HT-29 (cell line): Measurements from ENCODE around the gene SBDS. TPM values are rescaled to one million over a fixed set of nuclear protein-coding genes. Genes with fewer than 3 reads are reported as not detected.
A peak's percentile ranks its signal among the peaks of the same experiment; 100 is the strongest.
"Not testable (repeated sequence)": the region's sequence is repeated elsewhere in the genome, so short reads cannot be mapped to it uniquely, and the experiment has no call there.

Source experiments
- DNase-seq: peaks from one replicate; pipeline ENCODE4 v3.0.0-alpha.2; 2015; ENCODE audit warnings: low spot score
- total RNA-seq: library from RNA; depleted of rRNA; stranded (reverse); fragments of >200 nt; shearing (Covaris generic); gene quantifications from 2 replicates; pipeline ENCODE4 v1.2.3, GENCODE V29; 2014; rRNA removed

The SBDS gene
- total RNA-seq: 58.4 and 63.7 TPM in 2 replicates

DNA sequence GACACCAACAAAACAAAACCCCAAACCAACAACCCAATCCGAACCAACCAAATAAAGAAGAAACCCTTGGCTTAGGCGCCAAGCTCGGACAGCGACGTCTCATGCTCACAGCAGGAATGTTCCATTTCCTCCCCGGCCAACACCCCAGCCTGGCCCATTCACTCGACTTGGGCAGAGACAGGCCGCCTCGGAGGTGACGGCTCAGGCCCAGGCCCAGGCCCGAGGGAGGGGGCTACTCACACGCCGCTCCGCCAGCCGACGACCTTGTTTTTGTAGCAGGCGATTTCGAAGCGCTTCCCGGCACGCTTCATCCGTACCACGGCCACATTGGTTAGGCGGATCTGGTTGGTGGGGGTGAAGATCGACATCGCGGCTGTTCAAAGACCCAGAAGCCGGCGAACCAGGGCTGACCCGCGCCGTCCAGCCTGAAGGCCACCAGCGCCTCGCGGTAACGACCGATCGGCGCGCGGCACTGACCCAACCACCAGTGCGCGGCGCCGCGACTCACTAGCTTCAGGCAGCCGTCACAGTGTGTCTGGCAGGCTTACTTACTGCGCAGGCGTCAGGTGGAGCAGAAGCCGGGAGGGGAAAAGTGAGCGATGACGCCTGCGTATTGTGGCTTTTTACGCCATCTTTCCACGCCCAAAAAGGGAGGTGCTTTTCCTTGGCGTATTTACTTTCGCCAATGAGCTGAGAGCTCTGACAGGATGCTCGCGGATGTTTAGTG, at the start of gene SBDS:
SBDS (minus strand) TSS at position 537 of the 727 bp plus-strand sequence; CDS start at position 368, 169 bp downstream.
- peak; percentile 100 for DNase-seq

DNA sequence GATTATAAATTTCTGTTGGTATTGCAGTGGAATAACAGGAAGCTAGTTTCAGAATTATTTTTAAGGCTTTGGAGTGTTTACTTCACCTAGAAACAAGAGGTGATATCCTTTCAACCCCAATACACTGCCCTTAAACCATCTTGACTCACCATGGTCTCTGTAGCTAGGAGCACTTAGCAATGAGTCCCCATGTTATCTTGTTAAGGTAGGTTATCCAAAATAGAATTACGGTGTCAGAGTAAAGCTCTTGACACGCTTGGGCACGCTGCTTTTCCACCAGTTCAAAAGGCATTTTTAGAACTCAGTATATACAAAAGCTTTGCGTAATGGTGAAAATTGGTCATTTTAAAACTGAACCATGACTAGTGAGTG, 48.2 kb upstream of the SBDS start:
- not testable (repeated sequence) for DNase-seq

DNA sequence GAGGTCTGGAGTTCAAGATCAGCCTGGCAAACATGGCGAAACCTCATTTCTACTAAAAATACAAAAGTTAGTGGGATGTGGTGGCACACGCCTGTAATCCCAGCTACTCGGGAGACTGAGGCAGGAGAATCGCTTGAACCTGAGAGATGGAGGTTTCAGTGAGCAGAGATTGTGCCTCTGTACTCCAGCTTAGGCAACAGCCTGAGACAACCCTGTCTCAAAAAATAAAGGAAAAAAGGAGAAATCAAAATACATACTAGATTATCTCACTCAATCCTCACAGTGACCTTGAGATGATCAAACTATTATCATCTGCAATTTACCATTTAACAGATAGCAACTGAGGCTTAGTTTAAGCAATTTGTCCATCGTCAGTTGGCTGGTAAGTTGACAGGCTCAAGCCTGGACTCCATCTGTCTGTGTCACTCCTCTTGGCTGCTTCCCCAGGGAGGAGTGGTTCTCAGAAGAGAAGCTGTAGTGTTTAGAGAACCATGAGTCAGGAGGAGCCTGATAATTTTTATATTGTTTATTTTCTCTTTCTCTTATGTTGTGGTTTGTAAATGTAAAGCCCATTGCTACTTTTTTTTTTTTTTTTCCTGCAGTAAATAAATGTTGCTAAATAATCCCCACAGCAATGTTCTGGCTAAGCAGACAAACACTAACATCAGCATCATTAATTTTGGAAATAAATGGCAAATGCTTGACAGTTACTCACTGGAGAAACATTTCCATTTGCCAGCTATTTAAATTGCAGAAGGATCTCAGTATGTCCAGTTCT, 47.6 kb upstream of the SBDS start:
- DNase-seq: peak; percentile 16

DNA sequence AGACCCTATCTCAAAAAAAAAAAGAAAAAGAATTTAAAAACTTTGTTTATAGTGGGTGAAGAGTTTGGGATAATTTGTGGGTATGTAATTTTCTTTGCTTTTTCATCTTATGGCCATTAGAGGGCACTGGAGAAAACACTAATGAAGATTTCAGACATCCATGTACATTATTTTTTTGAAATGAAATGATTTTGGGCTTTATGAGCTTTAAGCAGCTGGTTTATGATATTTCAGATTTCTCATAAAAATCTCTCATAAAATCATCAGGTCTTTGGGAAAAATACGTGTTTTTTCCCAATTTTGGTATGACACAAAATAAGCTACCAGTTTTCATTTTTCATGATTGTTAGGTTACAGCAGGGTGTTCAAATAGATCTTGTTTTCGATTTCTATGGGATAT, 45.4 kb upstream of the SBDS start:
- peak; percentile 15 for DNase-seq

DNA sequence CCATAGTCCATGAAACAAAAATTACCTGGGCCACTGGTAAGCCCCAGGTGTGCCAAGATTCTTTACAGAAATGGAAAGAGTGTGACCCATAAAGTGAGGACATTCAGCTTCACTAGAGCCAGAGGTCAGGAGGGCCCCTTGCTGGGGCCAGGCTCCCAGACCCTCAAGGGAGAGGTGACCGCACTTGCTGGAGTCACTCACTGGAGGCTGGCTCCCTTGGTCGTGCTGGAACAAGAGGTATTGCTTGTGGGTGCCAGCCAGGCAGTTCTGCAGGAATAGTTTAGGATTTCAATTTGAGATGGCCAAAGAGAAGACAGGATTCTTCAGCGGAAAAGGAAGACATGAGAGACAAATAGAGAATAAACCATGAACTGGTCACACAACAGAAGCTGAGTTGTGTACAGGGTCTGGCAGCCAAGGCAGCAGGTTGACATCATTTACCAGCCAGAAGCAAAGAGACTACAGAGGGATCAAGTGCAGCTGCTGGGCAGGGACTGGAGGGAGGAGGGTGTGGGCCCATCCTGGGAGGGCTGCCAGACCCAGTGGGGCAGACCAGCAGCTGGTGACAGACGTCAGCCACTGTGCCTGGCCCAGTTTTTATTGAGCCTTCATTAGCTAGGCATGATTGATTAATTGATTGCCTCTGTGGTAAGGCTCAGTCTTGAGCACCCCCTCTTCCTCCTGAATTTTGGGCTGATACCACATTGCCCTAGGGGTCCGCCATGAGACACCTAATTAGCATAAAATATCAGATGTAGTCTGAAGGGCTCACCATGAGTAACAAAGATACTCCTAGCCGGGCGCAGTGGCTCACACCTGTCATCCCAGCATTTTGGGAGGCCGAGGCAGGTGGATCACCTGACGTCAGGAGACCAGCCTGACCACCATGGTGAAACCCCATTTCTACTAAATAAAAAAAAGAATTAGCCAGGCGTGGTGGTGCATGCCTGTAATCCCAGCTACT, 41.3 kb upstream of the SBDS start:
- DNase-seq: not testable (repeated sequence)

DNA sequence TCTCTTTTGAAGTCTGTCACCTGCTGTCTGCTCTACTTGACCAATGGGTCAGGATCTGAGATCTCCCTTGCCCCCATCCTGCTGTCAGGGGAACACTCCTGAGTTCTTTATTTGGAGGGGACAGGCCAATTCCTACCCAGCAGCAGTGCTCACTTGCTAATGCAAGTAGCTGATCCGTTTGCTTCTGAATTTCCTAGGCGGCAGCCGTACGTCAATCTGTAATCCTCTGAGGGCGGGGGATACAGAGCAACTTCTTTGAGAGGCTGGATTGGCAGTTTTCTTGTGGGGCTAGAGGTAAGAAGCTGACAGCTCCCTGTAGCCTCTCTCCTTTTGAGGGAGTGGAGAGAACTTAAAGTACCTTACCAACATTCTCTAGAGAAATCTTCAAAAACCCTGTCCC, 37.9 kb upstream of the SBDS start:
- DNase-seq: no peak

DNA sequence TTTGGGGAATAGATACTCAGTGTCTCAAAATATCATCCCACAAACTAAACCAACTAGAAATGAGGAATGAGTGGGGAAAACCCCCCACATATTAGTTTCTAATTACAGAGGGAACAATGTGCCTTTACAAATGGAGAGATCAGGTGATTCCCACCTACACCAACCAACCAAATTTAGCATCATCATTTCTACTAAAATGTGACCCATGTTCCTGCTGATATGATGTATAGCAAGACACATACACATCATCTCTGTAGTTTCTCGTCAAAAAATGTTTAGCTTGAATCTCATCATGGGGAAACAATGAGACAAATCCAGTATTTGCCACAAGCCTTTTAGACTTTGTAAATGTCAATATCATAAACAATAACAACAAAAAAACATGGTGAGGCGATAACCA, 36.3 kb upstream of the SBDS start:
- not testable (repeated sequence) for DNase-seq

DNA sequence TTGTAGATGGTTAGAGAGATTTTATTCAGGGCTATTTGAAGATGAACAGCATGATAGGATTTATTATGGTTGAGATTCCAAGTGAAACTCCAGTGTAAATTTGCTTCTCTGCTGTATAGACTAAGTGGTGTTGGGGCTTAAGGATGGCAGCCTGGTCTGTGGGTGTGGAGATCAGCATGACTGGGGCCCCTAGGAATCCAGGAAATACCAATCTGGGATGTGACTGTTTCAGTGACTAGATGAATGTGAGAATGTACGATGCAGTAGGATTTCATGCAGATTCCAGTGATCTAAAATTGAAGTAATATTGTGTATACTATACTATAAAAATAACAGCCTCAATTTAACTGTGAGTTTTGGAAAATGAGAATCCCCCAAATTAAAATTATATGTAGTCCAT, 30.1 kb upstream of the SBDS start:
- DNase-seq: not testable (repeated sequence)

DNA sequence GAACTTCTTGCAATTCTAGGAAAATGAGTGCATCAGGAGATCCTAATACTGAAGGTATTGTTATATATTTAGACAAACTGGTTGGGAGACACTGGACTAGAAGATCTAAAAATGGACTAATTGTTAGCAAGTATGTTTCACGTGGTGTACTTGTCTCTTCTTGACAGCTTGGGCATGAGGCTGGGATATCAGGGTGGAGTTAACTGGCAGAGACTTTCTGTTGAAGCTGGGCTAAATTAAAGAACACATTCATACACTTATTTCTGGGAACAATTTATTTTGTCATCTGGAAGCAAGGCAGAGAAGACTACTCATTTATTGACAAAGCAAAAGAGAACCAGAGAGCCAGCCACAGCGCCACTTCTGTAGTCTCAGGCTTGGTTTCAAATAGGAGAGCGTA, 27.1 kb upstream of the SBDS start:
- no peak for DNase-seq

DNA sequence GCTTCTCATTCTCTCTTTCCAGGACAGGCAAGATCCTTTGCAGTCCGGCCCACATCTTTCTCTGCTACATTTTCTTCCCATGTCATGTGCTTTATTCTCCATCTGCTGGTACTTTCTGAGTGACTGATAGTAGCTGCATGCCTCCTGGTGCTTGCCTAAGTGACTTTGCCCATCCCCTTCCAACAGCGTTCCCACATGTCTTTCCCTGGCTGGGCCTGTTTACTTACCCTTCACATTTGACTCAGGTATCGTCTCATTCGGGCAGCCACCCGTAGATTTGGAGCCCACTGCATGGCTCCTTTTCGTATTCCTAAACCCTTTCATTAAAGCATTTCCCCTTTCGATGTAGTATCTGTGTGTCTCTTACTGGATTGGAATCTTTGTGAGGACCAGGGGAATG, 25.9 kb upstream of the SBDS start:
- no peak for DNase-seq

DNA sequence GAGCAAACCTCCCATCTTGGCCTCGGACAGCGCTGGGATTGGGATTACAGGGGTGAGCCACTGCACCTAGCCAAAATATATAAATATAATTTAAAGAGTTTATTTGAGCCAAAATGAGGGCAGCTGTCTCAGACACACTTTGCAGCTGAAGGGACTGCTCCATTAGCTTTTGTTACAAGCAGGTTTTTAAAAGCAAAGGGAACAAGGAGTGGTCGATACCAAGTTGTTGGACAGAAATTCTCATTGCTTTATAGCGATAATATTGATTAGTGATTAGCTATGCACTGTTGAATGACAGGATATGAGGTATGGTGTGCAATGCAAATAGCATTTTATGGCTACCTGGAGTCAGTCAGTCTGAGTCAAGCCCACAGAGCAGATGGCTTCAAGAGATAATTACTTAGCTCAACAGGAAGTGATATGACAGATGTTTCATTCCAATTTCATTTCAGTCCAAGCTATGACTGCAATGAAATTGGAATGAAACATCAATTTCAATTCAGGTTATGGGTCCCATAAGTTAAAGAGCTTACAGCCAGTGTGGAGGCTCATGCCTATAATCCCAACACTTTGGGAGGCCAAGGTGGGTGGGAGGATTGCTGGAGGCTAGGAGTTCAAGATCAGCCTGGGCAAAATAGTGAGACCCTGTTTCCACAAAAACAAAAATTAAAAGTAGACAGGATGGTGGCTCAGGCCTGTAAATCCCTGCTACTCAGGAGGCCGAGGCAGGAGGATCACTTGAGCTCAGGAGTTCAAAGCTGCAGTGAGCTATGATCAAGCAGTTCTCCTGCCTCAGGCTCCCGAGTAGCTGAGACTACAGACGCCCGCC, 24.4 kb upstream of the SBDS start:
- DNase-seq: no peak

DNA sequence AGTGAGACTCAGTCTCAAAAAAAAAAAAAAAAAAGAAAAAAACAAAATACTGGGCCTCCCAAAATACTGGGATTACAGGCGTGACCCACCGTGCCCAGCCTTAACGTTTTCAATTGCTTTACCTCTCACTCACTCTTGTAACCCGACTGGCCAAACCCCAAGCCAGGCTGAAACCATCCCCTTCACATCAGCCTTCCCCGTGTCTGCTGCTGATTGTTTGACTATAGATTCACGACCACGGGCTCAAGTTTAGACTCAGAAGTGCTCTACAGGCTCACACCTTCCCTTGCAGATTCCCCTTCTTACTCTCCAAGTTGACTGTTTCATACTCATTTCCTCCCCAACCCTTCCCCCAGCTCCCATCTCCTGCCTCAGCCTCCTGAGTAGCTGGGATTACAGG, 23.6 kb upstream of the SBDS start:
- no peak for DNase-seq

DNA sequence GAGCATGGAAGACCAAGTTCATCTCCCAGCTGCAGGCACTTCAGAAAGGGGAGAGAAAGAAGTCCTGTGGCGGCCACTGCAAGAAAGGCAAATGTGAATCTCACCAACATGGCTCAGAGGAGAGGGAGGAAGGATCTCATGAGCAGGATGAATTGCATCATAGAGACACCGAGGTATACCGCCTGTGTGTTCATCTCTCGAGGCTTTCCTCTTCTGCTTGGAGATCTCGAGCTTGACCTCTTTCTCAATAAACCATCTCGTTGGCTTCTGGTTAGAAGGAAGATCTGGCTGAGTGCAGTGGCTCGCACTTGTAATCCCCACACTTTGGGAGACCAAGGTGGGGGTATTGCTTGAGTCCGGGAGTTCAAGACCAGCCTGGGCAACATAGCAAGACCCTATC, 22.6 kb upstream of the SBDS start:
- DNase-seq: not testable (repeated sequence)

DNA sequence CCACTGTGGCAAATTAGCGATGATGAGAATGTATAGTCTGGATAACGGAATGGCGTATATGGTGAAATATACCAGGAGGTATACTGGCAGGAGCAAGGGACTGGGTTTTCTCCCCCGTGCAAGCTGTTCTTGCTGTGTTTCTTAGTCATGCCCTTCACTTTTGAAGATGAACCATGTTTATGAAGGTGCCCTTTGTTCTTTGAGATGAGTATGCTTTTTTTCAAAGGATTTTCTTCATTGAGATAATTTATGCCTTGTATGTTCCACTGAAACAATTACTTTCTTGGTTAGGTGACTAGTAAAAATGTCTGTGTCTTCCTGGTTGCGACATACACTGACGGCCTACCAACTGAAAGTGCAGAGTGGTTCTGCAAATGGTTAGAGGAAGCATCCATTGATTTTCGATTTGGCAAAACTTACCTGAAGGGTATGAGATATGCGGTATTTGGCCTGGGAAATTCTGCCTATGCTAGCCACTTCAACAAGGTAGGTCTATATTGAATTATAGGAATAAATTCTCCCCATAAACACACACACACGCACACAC, 18.8 kb upstream of the SBDS start:
- not testable (repeated sequence) for DNase-seq

DNA sequence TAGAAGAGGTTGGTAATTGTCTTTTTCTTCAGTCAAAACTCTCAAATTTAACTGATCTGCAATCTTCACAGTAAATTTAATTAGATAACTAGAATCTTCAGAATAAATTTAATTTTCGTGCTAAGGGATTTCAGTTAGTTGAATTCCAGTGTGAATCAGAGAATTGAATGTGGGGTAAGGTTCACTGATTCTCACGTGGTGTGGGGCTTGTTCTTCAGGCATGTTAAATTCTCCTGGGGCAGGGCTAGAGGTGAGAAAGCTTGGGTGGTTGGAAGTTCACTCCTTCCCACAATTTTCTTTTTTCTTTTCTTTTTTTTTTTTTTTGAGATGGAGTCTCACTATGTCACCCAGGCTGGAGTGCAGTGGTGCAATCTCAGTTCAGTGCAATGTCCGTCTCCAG, 14.3 kb upstream of the SBDS start:
- not testable (repeated sequence) for DNase-seq

DNA sequence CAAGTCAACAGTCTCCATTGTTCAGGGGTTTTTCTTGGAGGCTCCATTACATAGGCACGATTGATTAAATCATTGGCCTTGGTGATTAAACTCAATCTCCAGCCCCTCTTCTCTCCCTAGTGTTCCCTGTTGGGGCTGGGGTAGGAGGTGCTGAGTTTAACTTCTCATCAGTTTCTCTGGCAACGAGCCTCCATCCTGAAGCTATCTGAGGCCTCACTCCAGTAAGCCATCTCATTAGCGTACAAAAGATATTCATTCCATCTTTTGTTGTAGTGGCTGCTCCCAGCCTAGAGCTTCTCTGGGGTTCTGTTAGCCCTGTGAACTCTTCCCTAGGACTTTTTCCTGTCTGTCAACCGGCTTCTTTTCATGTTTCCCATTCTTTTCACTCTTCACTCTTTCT, 12.9 kb upstream of the SBDS start:
- DNase-seq: no peak

DNA sequence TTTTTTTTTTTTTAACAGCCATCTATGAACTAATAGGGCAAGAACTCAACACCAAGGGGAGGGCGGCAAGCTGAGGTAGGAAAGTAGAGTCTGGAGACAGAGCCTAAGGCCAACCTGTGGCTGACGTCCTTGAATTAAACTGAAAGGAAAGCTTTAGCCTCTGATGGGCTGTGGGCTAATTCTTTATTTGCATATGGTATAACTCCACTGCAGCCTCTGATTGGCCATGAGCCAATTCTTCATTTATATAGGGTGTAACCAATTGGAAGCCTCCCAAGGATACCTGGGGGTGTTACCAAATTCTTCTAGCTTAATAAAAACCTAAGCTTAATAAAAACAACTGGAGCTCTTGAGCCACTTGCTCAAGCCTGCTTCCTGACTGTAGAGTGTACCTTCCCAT, 11.6 kb upstream of the SBDS start:
- DNase-seq: no peak

DNA sequence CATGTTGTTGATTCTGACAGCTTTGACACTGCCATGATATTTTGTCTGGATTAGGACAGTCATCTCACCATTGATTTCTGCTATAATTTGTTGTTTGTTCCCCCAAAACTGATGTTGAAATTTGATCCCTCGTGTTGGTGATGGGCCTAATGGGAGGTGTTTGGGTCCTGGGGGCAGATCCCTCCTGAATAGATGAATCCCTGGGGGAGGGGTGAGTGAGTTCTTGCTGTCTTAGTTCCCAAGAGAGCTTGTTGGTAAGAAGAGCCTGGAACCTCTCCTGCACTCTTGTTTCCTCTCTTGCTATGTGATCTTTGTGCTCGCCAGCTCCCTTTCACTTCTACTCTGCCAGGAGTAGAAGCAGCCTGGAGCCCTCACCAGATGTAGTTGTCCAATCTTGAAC, 8.8 kb upstream of the SBDS start:
- not testable (repeated sequence) for DNase-seq

DNA sequence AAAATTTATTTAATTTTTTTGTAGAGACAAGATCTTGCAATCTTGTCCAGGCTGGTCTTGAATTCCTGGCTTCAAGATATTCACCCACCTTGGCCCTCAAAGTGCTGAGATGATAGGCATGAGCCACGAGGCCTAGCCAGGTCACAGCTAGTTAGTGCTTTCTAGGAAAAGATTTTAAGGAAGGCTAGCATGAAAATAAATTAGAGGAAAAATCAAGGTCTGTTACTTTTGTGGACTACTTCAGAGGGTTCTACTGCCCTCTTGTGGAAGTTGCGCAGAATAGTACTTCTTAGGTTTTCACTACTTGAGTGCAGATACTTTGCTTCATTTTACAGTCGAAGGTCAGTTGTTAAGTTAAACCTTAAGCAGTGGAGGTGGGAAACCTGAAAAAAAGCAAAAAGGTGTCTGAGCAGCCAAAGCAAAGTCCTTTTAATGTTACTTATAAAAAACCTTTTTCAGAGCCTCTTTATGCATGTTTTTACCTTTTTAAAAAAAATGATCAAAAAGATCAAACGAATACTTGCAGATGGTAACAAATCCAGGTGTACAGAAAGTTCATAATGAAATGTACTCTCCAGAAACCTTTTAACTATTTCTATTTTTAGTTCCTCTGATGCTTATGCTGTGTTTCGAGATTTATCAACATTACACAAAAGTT, 5.3 kb upstream of the SBDS start:
- DNase-seq: peak; percentile 29
